LNCaP clone FGC (cell line): ENCODE data around the gene FREM1.

Experiments
- DNase-seq: peaks from one replicate; pipeline ENCODE4 v3.0.0-alpha.2; 2011; ENCODE audit warnings: low read depth
- H3K4me3 ChIP-seq: 2 replicates; pipeline ENCODE4 v1.5.1; 2011; ENCODE audit warnings: mild to moderate bottlenecking, low read depth, low read length, control low read depth
- CTCF ChIP-seq: IDR thresholded peaks from 2 replicates; pipeline ENCODE4 v1.5.1; 2012; ENCODE audit warnings: mild to moderate bottlenecking; ENCODE audit not compliant: control insufficient read depth, insufficient read depth; ENCODE audit errors: extremely low read depth

Gene FREM1

GRCh38 chr9:14719231-14719923 lies 190.9 kb downstream of the FREM1 start:
- no peak overlapping the region for H3K4me3 ChIP-seq
- TF ChIP-seq CTCF: no peak

GRCh38 chr9:14715102-14715501 lies 195.1 kb downstream of the FREM1 start:
- no peak for TF ChIP-seq CTCF
- no peak for DNase-seq
- no peak overlapping the region for H3K4me3 ChIP-seq

More at GRCh38 chr9:14719231-14719923, 190.9 kb downstream of the FREM1 start:
- no peak for DNase-seq

GRCh38 chr9:14713187-14713767 lies 197.0 kb downstream of the FREM1 start:
- H3K4me3 ChIP-seq: no peak overlapping the region
- no peak for DNase-seq
- TF ChIP-seq CTCF: no peak

GRCh38 chr9:14710804-14711203 lies 199.4 kb downstream of the FREM1 start:
- TF ChIP-seq CTCF: no peak
- DNase-seq: no peak
- H3K4me3 ChIP-seq: no peak overlapping the region

GRCh38 chr9:14706530-14707140 lies 203.6 kb downstream of the FREM1 start:
- no peak for DNase-seq
- no peak for TF ChIP-seq CTCF
- H3K4me3 ChIP-seq: no peak overlapping the region

GRCh38 chr9:14705079-14705478 lies 205.1 kb downstream of the FREM1 start:
- DNase-seq: no peak
- no peak for TF ChIP-seq CTCF
- no peak overlapping the region for H3K4me3 ChIP-seq
